B cell (primary cell): Measurements from ENCODE around the gene LBX2. TPM values are rescaled to one million over a fixed set of nuclear protein-coding genes. Genes with fewer than 3 reads are reported as not detected.

Experiments used
- ATAC-seq: fragments of 200-7000 bp; cut with Tn5 transposase; one replicate; pipeline ENCODE4 v1.10.0; 2021; ENCODE audit warnings: low read depth, mild to moderate bottlenecking, moderate number of reproducible peaks, moderate library complexity
- CTCF ChIA-PET: fragments of 350-600 bp; sonication (Branson Sonifier 250); formaldehyde crosslinking; loops from one replicate; lab custom pipeline; 2021; ENCODE audit warnings: antibody characterized with exemption, inconsistent platforms; lab: Charles Lee
- POLR2A ChIA-PET: fragments of 350-600 bp; sonication (Branson Sonifier 250); formaldehyde crosslinking; loops from one replicate; lab custom pipeline; 2021; ENCODE audit warnings: antibody characterized with exemption; lab: Charles Lee
- DNase-seq: peaks from one replicate; pipeline ENCODE4 v3.0.0; 2013
- H2AFZ ChIP-seq: 2 replicates; pipeline ENCODE4 v1.6.1; 2012; ENCODE audit warnings: mild to moderate bottlenecking, low read depth, low read length; ENCODE audit not compliant: insufficient read depth, poor library complexity, severe bottlenecking
- H3K27ac ChIP-seq, 2 donors: 1 replicate in 1 of 2; 2 replicates in 1 of 2; pipeline ENCODE4 v1.5.1; 2012 to 2013; ENCODE audit warnings: low read length in 2 of 2, mild to moderate bottlenecking in 2 of 2, moderate library complexity in 1 of 2
- H3K27me3 ChIP-seq, 4 experiments: fragments of 200-600 bp in 1 of 4; sonication (generic) in 1 of 4; replicated peaks in 1 of 4; 1 replicate in 2 of 4; 2 replicates in 2 of 4; pipeline versions ENCODE4 v1.6.1 to v1.7.0; 2013 to 2016; ENCODE audit warnings: low read length in 3 of 4, mild to moderate bottlenecking in 2 of 4, mixed read lengths in 1 of 4, moderate library complexity in 1 of 4; ENCODE audit not compliant: insufficient read depth in 4 of 4, control insufficient read depth in 3 of 4; ENCODE audit errors: control extremely low read depth in 1 of 4
- H3K36me3 ChIP-seq, 2 experiments: replicated peaks in 1 of 2; 1 replicate in 1 of 2; 2 replicates in 1 of 2; pipeline versions ENCODE4 v1.6.1 to v1.7.1; 2013; ENCODE audit warnings: low read length in 1 of 2; ENCODE audit not compliant: insufficient read depth in 2 of 2, control insufficient read depth in 1 of 2; ENCODE audit errors: control extremely low read depth in 1 of 2, extremely low read depth in 1 of 2
- H3K4me1 ChIP-seq, 2 donors: fragments of 200-600 bp in 1 of 2; sonication (generic) in 1 of 2; 1 replicate in 1 of 2; 2 replicates in 1 of 2; pipeline versions ENCODE4 v1.5.1 to v1.6.1; 2013 to 2017; ENCODE audit warnings: low read length in 2 of 2; ENCODE audit not compliant: control insufficient read depth in 2 of 2, insufficient read depth in 2 of 2
- H3K4me2 ChIP-seq: replicated peaks from 2 replicates; pipeline ENCODE3; 2012; ENCODE audit warnings: mild to moderate bottlenecking, low read depth, low read length; ENCODE audit not compliant: poor library complexity, severe bottlenecking
- H3K4me3 ChIP-seq, 5 experiments: fragments of 200-600 bp in 1 of 5; sonication (generic) in 1 of 5; 1 replicate in 3 of 5; 2 replicates in 2 of 5; pipeline versions ENCODE4 v1.5.1 to v1.7.0; 2011 to 2016; ENCODE audit warnings: low read length in 4 of 5, mild to moderate bottlenecking in 4 of 5, low read depth in 2 of 5, control low read depth in 1 of 5, moderate library complexity in 1 of 5; ENCODE audit not compliant: insufficient read depth in 1 of 5; ENCODE audit errors: control extremely low read depth in 1 of 5, extremely low read depth in 1 of 5
- H3K79me2 ChIP-seq: fragments of 200-600 bp; sonication (generic); one replicate; pipeline ENCODE4 v1.6.0; 2016; ENCODE audit warnings: low read length; ENCODE audit not compliant: control insufficient read depth, insufficient read depth
- H3K9ac ChIP-seq: fragments of 200-600 bp; sonication (generic); 2 replicates; pipeline ENCODE4 v1.6.1; 2017; ENCODE audit warnings: mild to moderate bottlenecking, low read length, moderate library complexity
- H3K9me3 ChIP-seq, 3 donors: one replicate each; pipeline versions ENCODE4 v1.6.1 to v1.7.1; 2013; ENCODE audit warnings: low read length in 2 of 3; ENCODE audit not compliant: control insufficient read depth in 2 of 3, insufficient read depth in 1 of 3; ENCODE audit errors: control extremely low read depth in 1 of 3
- H4K20me1 ChIP-seq: 2 replicates; pipeline ENCODE4 v1.6.0; 2012; ENCODE audit warnings: mild to moderate bottlenecking, low read length; ENCODE audit not compliant: insufficient read depth, control insufficient read depth, poor library complexity, severe bottlenecking
- H3K27ac Mint-ChIP-seq: one replicate; pipeline ENCODE4 v1.8.0; 2021; ENCODE audit warnings: mixed read lengths
- H3K27me3 Mint-ChIP-seq: one replicate; pipeline ENCODE4 v1.8.0; 2021; ENCODE audit warnings: mixed read lengths
- H3K4me1 Mint-ChIP-seq: one replicate; pipeline ENCODE4 v1.8.0; 2021; ENCODE audit warnings: mixed read lengths
- H3K4me3 Mint-ChIP-seq: one replicate; pipeline ENCODE4 v1.8.0; 2021; ENCODE audit warnings: mixed read lengths
- H3K9me3 Mint-ChIP-seq: one replicate; pipeline ENCODE4 v1.8.0; 2022; ENCODE audit warnings: mixed read lengths; ENCODE audit not compliant: insufficient read depth
- EZH2 ChIP-seq: IDR thresholded peaks from 2 replicates; pipeline ENCODE4 v1.6.1; 2012; ENCODE audit warnings: borderline replicate concordance, low read depth, mild to moderate bottlenecking, moderate library complexity, low read length; ENCODE audit not compliant: insufficient read depth, poor library complexity, severe bottlenecking
- WGBS: methylation state at CpG from one replicate; pipeline ENCODE4 v1.1.5; 2013; ENCODE audit warnings: missing lambda C conversion rate; ENCODE audit not compliant: insufficient coverage; 5-methylcytosine and 5-hydroxymethylcytosine counted together
- intact Hi-C: fragments of 100-400 bp; cut with micrococcal nuclease; formaldehyde crosslinking; loops from one replicate; pipeline ENCODE4 v1.10.0; 2022
- polyA plus RNA-seq: library from polyadenylated mRNA; depleted of rRNA; stranded (reverse); fragments of >200 nt; gene quantifications from 2 replicates; pipeline ENCODE4 v1.2.3, GENCODE V29; 2012
- total RNA-seq, 2 donors: library from RNA; stranded (reverse); fragments of 120-200 nt in 1 of 2; gene quantifications; 1 replicate in 1 of 2; 2 replicates in 1 of 2; pipeline versions ENCODE4 v1.2.3 to v1.2.4, GENCODE V29; 2013 to 2022
- TF ChIP-seq, protein P1 (sequence below): fragments of 200-600 bp; IDR thresholded peaks from one replicate; pipeline ENCODE4 v1.8.0; 2022; ENCODE audit warnings: antibody characterized with exemption, mild to moderate bottlenecking

Gene LBX2
- total and polyA plus RNA-seq, 2 donors (not counting 1 experiment from before 2014, with no cell fraction given): 1.1 to 2.0 TPM

DNA sequence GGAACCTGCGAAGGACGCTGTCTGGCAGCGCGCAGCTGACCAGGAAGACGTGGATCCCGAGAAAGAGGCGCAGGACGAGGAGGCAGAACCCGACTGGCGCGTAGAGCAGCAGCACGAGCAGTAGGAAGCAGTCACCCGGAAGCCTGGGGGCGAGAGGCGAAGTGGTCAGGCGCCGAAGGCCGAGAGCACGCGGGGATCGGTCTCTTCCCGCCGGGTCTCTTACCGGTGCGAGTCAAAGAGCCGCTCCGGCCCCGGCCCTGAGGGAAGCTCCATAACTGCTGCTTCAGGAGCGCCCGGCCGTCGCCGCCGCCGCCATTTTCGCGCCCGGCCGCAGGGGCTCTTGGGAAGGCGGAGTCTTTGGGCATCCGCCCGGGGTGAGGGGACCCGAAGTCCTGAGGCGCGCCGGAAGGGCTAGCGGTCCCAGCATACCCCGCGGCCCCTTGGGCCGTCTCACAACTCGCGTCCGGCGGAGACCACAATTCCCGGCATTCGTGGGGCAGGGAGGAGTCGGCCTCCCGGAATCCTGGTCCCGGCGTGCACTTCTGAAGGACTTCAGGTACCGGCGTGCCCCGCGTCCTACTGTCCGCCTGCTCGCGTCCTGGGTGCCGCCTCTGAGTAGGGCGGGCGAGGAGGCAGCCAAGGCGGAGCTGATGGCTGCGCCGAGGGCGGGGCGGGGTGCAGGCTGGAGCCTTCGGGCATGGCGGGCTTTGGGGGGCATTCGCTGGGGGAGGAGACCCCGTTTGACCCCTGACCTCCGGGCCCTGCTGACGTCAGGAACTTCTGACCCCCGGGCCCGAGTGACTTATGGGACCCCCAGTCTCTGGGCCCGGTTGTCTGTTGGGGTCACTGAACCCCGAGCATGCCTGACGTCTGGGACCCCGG, 30.2 kb upstream of the LBX2 start, which contains the start of the genes AUP1 and HTRA2:
TSS of gene AUP1 (minus strand) at position 350 of the 882 bp plus-strand sequence. CDS start at position 273, 77 bp downstream.
TSS of gene HTRA2 (plus strand) at position 577 of the 882 bp plus-strand sequence. CDS start at position 651, 74 bp downstream.
- no peaks in the 10 kb centered on the region for H3K27me3 Mint-ChIP-seq
- H3K4me3 Mint-ChIP-seq: peak within 1 kb of the TSS; percentile 97
- intact Hi-C loops: loop anchor here (1.0 to 5.0 kb wide), 12 partner anchors 22 to 1297 kb away; partner anchors contain the start of genes C2orf81, CCT7, DOK1 and INO80B
- H3K9me3 Mint-ChIP-seq: no peaks in the 10 kb centered on the region
- Histone ChIP-seq H3K9ac (peak within 1 kb of the TSS; percentile 78), H3K79me2 (peaks cover 31% of the 10 kb centered on the region), H3K4me3 (peak within 1 kb of the TSS; percentile 62 to 98 (median 70)), H3K36me3 (peaks cover 0 to 49% of the 10 kb centered on the region in 2 experiments), H4K20me1 (peaks cover 17% of the 10 kb centered on the region), H3K27me3 (no peaks in the 10 kb centered on the region), H3K9me3 (no peaks in the 10 kb centered on the region), H3K4me1 (peaks cover 39 to 49% of the 10 kb centered on the region in 2 donors), H3K4me2 (peak within 1 kb of the TSS; percentile 95), H3K27ac (peak within 1 kb of the TSS; percentile 84 to 90), H2AFZ (peak within 1 kb of the TSS; percentile 81)
- peak within 1 kb of the TSS; percentile 96 for H3K27ac Mint-ChIP-seq
- ChIA-PET CTCF (interaction anchor here (0.7 to 9.6 kb wide), 10 partner anchors 13 to 382 kb away, joined by 3 to 71 read pairs (median 4); partner anchors contain the start of genes BOLA3, CCDC142, PCGF1 and TTC31), POLR2A (interaction anchor here (1.0 to 2.7 kb wide), 12 partner anchors 10 to 348 kb away, joined by 3 to 19 read pairs (median 7); partner anchors contain the start of genes CCDC142, INO80B, MRPL53 and PCGF1)
- peak; percentile 95 for DNase-seq
- ATAC-seq: peak; percentile 87
- TF ChIP-seq, protein P1, sequence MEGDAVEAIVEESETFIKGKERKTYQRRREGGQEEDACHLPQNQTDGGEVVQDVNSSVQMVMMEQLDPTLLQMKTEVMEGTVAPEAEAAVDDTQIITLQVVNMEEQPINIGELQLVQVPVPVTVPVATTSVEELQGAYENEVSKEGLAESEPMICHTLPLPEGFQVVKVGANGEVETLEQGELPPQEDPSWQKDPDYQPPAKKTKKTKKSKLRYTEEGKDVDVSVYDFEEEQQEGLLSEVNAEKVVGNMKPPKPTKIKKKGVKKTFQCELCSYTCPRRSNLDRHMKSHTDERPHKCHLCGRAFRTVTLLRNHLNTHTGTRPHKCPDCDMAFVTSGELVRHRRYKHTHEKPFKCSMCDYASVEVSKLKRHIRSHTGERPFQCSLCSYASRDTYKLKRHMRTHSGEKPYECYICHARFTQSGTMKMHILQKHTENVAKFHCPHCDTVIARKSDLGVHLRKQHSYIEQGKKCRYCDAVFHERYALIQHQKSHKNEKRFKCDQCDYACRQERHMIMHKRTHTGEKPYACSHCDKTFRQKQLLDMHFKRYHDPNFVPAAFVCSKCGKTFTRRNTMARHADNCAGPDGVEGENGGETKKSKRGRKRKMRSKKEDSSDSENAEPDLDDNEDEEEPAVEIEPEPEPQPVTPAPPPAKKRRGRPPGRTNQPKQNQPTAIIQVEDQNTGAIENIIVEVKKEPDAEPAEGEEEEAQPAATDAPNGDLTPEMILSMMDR: no peak
- TF ChIP-seq EZH2: no peak
- WGBS: under 1% methylated on average over 87 of the region's 87 CpGs
- H3K4me1 Mint-ChIP-seq: peaks cover 43% of the 10 kb centered on the region
